HEK293 (cell line): ENCODE measurements around the gene SLC66A1.

Experiments used
- CTCF ChIA-PET: fragments of 350-600 bp; formaldehyde crosslinking; extraction: SDS; loops from one replicate; lab custom pipeline; 2021; ENCODE audit warnings: antibody characterized with exemption; lab: Yijun Ruan, JAX
- POLR2A ChIA-PET: fragments of 300-600 bp; formaldehyde crosslinking; extraction: SDS; loops from one replicate; lab custom pipeline; 2020; ENCODE audit warnings: antibody characterized with exemption, inconsistent platforms; lab: Yijun Ruan, JAX
- H3K27ac ChIP-seq: fragments of 200-500 bp; sonication (Bioruptor generic); 2 replicates; pipeline ENCODE4 v1.5.1; 2014; ENCODE audit warnings: low read depth, low read length, control low read depth, inconsistent platforms; ENCODE audit errors: extremely low read depth
- H3K36me3 ChIP-seq, 2 experiments: fragments of 200-500 bp in 1 of 2; sonication (Bioruptor generic) in 1 of 2; 1 replicate in 1 of 2; 2 replicates in 1 of 2; pipeline ENCODE4 v1.5.1; 2014 to 2017; ENCODE audit warnings: inconsistent platforms in 2 of 2, low read length in 2 of 2; ENCODE audit not compliant: control insufficient read depth in 2 of 2, insufficient read depth in 1 of 2
- H3K4me1 ChIP-seq: fragments of 200-500 bp; sonication (Bioruptor generic); 2 replicates; pipeline ENCODE4 v1.5.1; 2014; ENCODE audit warnings: mild to moderate bottlenecking, low read length, inconsistent platforms; ENCODE audit not compliant: control insufficient read depth, insufficient read depth
- H3K4me3 ChIP-seq: 2 replicates; pipeline ENCODE4 v1.5.1; 2011; ENCODE audit warnings: low read depth, mild to moderate bottlenecking, control low read depth, low read length, moderate library complexity
- H3K9me3 ChIP-seq: fragments of 200-500 bp; sonication (Bioruptor generic); 2 replicates; pipeline ENCODE4 v1.5.1; 2014; ENCODE audit warnings: low read depth, low read length, inconsistent platforms; ENCODE audit not compliant: control insufficient read depth, insufficient read depth
- FEZF1 ChIP-seq: fragments of 450-650 bp; formaldehyde crosslinking; IDR thresholded peaks from 2 replicates; pipeline ENCODE4 v1.5.1; 2016; ENCODE audit warnings: missing biosample characterization, missing genetic modification characterization
- HOXD13 ChIP-seq: sonication (generic); formaldehyde crosslinking; IDR thresholded peaks from 2 replicates; pipeline ENCODE4 v1.8.0; 2022; ENCODE audit warnings: missing genetic modification reagents, borderline replicate concordance
- PRDM1 ChIP-seq: fragments of 450-650 bp; formaldehyde crosslinking; IDR thresholded peaks from 2 replicates; pipeline ENCODE4; 2016; ENCODE audit warnings: missing biosample characterization, missing genetic modification characterization
- ZBTB17 ChIP-seq: fragments of 450-650 bp; formaldehyde crosslinking; IDR thresholded peaks from 2 replicates; pipeline ENCODE4 v1.5.1; 2016; ENCODE audit warnings: missing biosample characterization, missing genetic modification characterization
- ZBTB48 ChIP-seq: fragments of 450-650 bp; formaldehyde crosslinking; IDR thresholded peaks from 2 replicates; pipeline ENCODE4 v1.5.1; 2016; ENCODE audit warnings: missing biosample characterization, missing genetic modification characterization
- ZBTB8A ChIP-seq: fragments of 450-650 bp; formaldehyde crosslinking; IDR thresholded peaks from 2 replicates; pipeline ENCODE4 v1.5.1; 2016; ENCODE audit warnings: missing biosample characterization, missing genetic modification characterization
- ZNF148 ChIP-seq: fragments of 450-650 bp; formaldehyde crosslinking; IDR thresholded peaks from 2 replicates; pipeline ENCODE4 v1.5.0; 2017; ENCODE audit warnings: missing biosample characterization, missing genetic modification characterization, borderline replicate concordance
- ZNF157 ChIP-seq: fragments of 450-650 bp; formaldehyde crosslinking; IDR thresholded peaks from 2 replicates; pipeline ENCODE4 v1.5.1; 2016; ENCODE audit warnings: missing biosample characterization, missing genetic modification characterization
- ZNF311 ChIP-seq: fragments of 450-650 bp; formaldehyde crosslinking; IDR thresholded peaks from 2 replicates; pipeline ENCODE4 v1.5.1; 2017; ENCODE audit warnings: missing biosample characterization, missing genetic modification characterization, borderline replicate concordance
- ZNF341 ChIP-seq: fragments of 450-650 bp; formaldehyde crosslinking; IDR thresholded peaks from 2 replicates; pipeline ENCODE4; 2016; ENCODE audit warnings: low read depth, missing biosample characterization, missing genetic modification characterization
- ZNF391 ChIP-seq: fragments of 450-650 bp; formaldehyde crosslinking; IDR thresholded peaks from 2 replicates; pipeline ENCODE4 v1.5.1; 2016; ENCODE audit warnings: low read depth, missing biosample characterization, missing genetic modification characterization, borderline replicate concordance
- ZNF561 ChIP-seq: fragments of 450-650 bp; IDR thresholded peaks from 2 replicates; pipeline ENCODE4 v1.5.1; 2018; ENCODE audit warnings: missing biosample characterization, missing genetic modification characterization, borderline replicate concordance
- ZNF596 ChIP-seq: fragments of 450-650 bp; IDR thresholded peaks from 2 replicates; pipeline ENCODE4 v1.5.0; 2018; ENCODE audit warnings: missing biosample characterization, mild to moderate bottlenecking, missing genetic modification characterization, moderate library complexity
- ZNF600 ChIP-seq: fragments of 450-650 bp; formaldehyde crosslinking; IDR thresholded peaks from 2 replicates; pipeline ENCODE4 v1.5.1; 2016; ENCODE audit warnings: missing biosample characterization, missing genetic modification characterization
- ZXDB ChIP-seq: fragments of 450-650 bp; formaldehyde crosslinking; IDR thresholded peaks from 2 replicates; pipeline ENCODE4 v1.5.1; 2016; ENCODE audit warnings: missing biosample characterization, missing genetic modification characterization
- TF ChIP-seq, protein P1 (sequence below): fragments of 450-650 bp; formaldehyde crosslinking; IDR thresholded peaks from 2 replicates; pipeline ENCODE4 v1.5.1; 2016; ENCODE audit warnings: missing biosample characterization, missing genetic modification characterization
- TF ChIP-seq, protein P2 (sequence below): fragments of 450-650 bp; formaldehyde crosslinking; IDR thresholded peaks from 2 replicates; pipeline ENCODE4 v1.5.1; 2017; ENCODE audit warnings: missing biosample characterization, missing genetic modification characterization

SLC66A1 gene

GRCh38 chr1:19310061-19310460, 2.1 kb upstream of the SLC66A1 start:
- ChIA-PET POLR2A (no interaction called here), CTCF (interaction anchor here (0.6 kb wide), 1 partner anchor 221 kb away, joined by 3 read pairs; no protein-coding TSS in a partner anchor)
- Histone ChIP-seq H3K36me3 (peaks cover 3 to 62% of the 10 kb centered on the region in 2 experiments; a peak in 2 of 3 replicates), H3K9me3 (no peaks in the 10 kb centered on the region), H3K4me1 (peaks cover 2% of the 10 kb centered on the region; the same call in 1 of the 2 replicates), H3K4me3 (no peak overlapping the region), H3K27ac (no peak overlapping the region)
- TF ChIP-seq ZNF596 (tag by site-specific recombination) (no peak), HOXD13 (no peak), FEZF1 (tag by site-specific recombination) (no peak), ZNF157 (no peak), ZNF600 (tag by site-specific recombination) (no peak), ZNF391 (tag by site-specific recombination) (no peak), ZNF561 (tag by site-specific recombination) (no peak), ZNF311 (tag by site-specific recombination) (no peak)
- TF ChIP-seq, protein P1, sequence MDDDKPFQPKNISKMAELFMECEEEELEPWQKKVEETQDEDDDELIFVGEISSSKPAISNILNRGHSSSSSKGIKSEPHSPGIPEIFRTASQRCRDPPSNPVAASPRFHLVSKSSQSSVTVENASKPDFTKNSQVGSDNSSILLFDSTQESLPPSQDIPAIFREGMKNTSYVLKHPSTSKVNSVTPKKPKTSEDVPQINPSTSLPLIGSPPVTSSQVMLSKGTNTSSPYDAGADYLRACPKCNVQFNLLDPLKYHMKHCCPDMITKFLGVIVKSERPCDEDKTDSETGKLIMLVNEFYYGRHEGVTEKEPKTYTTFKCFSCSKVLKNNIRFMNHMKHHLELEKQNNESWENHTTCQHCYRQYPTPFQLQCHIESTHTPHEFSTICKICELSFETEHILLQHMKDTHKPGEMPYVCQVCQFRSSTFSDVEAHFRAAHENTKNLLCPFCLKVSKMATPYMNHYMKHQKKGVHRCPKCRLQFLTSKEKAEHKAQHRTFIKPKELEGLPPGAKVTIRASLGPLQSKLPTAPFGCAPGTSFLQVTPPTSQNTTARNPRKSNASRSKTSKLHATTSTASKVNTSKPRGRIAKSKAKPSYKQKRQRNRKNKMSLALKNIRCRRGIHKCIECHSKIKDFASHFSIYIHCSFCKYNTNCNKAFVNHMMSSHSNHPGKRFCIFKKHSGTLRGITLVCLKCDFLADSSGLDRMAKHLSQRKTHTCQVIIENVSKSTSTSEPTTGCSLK (tag by site-specific recombination): no peak
- TF ChIP-seq, protein P2, sequence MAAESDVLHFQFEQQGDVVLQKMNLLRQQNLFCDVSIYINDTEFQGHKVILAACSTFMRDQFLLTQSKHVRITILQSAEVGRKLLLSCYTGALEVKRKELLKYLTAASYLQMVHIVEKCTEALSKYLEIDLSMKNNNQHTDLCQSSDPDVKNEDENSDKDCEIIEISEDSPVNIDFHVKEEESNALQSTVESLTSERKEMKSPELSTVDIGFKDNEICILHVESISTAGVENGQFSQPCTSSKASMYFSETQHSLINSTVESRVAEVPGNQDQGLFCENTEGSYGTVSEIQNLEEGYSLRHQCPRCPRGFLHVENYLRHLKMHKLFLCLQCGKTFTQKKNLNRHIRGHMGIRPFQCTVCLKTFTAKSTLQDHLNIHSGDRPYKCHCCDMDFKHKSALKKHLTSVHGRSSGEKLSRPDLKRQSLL (tag by site-specific recombination): no peak

DNA sequence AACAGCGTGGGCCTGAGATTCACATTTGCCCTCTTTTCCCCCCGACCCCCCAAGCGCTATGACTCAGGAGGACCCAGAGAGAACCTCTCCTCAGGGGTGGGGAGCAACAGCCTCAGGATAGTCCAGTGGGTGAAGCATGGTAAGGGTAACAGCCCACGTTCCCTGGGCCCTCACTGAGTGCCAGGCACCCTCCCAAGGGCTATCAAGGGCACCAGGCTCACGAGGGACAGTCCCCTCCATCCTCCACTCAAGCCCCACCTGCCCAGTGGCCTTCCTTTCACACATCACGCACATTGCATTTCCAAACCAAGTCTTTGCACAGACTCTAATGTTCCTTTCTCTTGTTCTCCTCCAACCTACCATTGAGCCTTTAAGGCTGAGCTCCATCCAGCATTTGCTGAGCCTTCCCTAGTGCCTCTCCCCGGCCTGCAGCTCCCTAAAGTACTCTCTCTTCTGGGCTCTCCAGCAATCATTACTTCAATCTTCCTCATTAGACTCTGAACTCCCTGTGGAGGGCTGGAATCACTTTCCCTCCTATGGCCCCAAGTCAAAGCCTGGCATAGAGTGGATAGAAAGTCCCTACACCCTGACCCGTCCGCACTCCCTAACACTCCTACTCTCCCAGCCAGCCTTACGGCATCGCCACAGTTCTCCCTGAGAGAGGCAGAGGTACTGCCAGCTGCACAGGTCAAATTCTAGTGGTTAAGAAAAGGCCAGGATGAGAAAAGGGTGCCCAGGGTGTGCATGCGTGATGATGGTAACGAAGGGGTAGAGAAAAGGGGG, 1.2 kb upstream of the SLC66A1 start:
- POLR2A ChIA-PET: interaction anchor here (0.6 to 1.9 kb wide), 3 partner anchors 11 to 175 kb away, joined by 4 to 8 read pairs (median 5); partner anchors contain the start of genes EMC1 and MRTO4

More for the DNA sequence above, 1.2 kb upstream of the SLC66A1 start:
- CTCF ChIA-PET: interaction anchor here (0.7 to 1.9 kb wide), 3 partner anchors 340 to 351 kb away, joined by 3 to 7 read pairs (median 3); no protein-coding TSS in a partner anchor
- Histone ChIP-seq H3K36me3 (peaks cover 0 to 62% of the 10 kb centered on the region in 2 experiments; a peak in 2 of 3 replicates), H3K9me3 (no peaks in the 10 kb centered on the region), H3K27ac (peak overlapping the region; percentile 77; the same call in 1 of the 2 replicates), H3K4me3 (peak overlapping the region; percentile 73), H3K4me1 (peaks cover 2% of the 10 kb centered on the region; the same call in 1 of the 2 replicates)
- no peak for TF ChIP-seq ZXDB
- TF ChIP-seq ZBTB17 (tag by site-specific recombination): peak; percentile 61
- TF ChIP-seq ZBTB8A (tag by site-specific recombination): peak; percentile 20; the same call in 1 of the 2 replicates
- peak; percentile 82 for TF ChIP-seq ZBTB48 (tag by site-specific recombination)
- 0 out of 2 replicates have a peak, but pooled peaks have one; percentile 18 for TF ChIP-seq PRDM1 (tag by site-specific recombination)
- TF ChIP-seq ZNF148: no peak
- TF ChIP-seq ZNF341 (tag by site-specific recombination): peak; percentile 86
- peak; percentile 76; the same call in 1 of the 2 replicates for TF ChIP-seq ZNF600 (tag by site-specific recombination)
